Activated CD8-positive, alpha-beta memory T cell treated with anti-CD3 and anti-CD28 coated beads for 1 hour (primary cell): ENCODE measurements around the gene C1orf56.
A peak's percentile ranks its signal among the peaks of the same experiment; 100 is the strongest.

Experiments
- DNase-seq, 2 donors: peaks; one replicate each; pipeline ENCODE4 v3.0.0-alpha.2; 2020; ENCODE audit warnings: low read depth in 1 of 2; ENCODE audit errors: extremely low read depth in 1 of 2

C1orf56 gene

DNA sequence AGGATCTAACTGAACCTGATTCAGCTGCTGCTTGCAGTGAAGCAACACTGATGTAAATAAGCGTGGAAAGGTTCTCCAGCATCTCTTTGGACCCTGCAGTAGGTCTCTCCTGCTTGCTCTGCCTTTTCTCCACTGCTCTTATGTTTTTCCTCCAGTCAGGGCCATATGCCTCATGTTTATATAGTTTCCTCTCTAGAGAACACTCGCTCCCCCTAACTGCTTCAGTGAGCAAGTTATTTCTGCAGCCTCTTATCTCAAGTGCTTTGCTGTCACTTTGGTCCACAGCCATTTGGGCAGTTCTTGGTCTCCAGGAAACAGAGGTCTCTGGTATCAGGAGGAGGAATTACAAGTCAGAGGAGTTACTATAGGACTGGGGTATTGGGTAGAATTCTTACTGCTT, 34.0 kb upstream of the C1orf56 start:
- no peak for DNase-seq

DNA sequence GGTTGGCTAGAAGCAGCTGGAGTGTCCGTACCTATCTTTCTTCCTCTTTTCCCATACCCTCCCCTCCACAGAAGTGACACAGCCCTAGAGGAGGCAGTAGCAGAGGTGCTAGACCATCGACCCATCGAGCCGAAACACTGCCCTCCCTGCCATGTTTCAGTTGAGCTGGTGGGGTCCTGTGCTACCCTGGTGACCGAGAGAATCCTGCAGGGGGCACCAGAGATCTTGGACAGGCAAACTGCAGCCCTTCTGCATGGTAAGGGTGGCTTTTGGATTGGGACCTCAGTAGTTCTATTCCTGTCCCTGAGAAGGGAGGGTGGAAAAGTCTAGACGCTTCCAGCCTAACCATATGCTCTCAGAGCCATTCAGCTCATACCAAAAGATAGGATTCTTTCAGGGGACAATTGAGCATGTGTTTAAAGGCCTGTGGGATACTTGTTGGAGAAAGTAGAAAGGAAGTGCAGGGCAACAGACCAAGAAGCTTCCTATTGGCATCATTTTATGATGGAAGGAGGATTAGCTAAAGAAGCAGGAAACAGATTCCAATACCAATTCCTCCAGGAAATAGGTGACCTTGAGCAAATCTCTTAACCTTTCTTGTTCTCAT, 22.9 kb upstream of the C1orf56 start:
- peak; percentile 80 for DNase-seq

DNA sequence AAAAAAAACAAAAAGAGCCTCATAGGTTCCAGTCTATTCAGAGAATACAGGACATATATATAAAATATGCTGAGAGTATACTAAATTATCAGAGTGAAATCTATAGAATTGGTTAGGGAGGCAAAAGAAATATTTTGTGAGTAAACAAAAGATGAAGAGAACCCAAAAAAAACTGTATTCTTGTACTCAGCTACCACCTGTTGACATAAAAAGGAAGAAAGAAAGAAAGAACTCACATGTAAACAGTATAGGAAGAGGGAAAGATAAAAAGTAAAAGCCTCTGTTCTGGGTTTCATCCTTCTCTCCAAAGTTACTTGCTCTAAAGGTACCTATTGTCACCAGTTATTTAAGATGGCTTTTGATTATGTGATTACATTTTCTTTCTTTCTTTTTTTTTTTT, 21.1 kb upstream of the C1orf56 start:
- DNase-seq: no peak

DNA sequence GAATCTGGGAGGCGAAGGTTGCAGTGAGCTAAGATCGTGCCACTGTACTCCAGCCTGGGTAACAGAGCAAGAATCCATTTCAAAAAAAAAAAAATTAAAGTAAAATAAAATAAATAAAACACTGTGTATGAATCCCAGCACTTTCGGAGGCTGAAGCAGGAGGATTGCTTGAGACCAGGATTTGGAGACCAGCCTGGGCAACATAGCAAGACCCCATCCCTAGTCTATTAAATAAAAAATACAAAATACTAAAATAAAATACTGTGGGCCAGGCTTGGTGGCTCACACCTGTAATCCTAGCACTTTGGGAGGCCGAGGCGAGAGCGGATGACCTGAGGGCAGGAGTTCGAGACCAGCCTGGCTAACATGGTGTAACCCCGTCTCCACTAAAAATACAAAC, 15.4 kb upstream of the C1orf56 start:
- no peak for DNase-seq

DNA sequence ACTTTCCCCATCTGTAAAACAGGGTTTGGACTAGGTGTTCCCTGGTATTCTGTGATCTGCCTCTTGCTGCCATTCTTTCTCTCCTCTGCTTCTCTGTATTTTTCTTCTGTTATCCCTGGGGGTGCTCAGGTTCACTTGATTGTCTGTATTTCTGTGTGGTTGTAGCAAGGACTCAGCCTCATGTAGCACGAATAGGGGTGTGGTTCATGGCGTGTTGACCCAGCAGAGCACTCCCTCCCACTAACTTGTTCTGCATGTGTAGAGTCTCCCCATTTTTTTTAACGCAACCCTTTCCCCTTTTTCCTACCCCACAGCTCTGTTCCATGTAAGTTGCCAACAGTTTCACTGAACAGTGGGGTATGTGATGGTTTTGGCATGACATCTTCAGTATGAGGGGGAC, 12.4 kb upstream of the C1orf56 start:
- no peak for DNase-seq

DNA sequence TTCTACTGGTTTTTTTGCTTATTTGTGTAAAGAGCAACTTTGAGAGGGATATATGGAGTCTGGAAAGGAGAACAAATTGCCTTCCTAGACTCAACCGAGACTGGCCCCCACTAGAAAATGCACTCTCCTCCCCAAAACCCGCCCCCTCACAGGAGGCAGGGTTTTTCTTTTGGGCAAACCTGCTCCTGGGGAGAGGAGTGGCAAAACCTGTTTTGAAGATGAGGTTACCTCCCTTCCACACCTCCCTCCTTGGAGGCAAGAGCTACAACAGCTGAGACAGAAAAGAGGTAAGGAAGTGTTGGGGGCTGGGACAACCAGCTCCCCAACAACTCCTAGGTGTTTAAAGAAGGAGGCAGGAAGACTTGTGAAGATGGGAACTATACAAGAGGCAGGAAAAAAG, 11.2 kb upstream of the C1orf56 start, which contains the start of gene BNIPL:
BNIPL (plus strand) TSS at position 231 of the 400 bp plus-strand sequence; CDS start at position 371, 140 bp downstream.
- DNase-seq: no peak

DNA sequence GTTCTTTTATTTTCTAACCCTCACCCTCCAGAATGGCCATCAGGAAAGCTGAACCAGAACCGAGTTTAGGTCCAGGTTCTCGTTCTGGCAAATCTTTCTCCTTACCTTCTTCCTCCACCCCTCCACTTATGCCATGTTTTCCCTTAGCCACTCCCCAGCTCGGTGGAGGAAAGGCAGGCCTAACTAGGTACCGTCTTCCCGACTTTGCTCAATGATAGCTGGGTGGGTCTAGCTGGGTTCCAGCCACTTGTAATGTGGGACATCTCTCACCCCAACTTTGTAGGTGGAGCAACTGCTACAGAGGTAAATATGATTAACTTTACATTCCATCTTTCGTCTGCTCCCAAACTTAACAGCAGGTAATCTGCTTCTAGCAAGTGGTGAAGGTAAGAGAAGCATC, 10.5 kb upstream of the C1orf56 start:
- no peak for DNase-seq

DNA sequence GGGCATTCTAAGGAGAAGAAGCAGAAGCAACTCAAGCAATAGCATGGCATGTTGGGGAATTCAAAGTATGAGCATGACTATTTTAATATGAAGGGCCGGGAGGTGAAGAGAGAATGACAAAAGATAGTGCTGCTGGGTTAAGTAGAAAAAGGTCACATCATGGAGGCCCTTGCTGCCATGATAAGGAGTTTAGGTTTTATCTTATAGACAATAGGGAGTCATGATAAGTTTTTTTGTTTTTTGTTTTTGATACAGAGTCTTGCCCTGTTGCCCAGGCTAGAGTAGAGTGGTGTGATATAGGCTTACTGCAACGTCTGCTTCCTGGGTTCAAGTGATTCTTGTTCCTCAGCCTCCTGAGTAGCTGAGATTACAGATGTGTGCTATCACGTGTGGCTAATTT, 8.0 kb upstream of the C1orf56 start:
- no peak for DNase-seq

DNA sequence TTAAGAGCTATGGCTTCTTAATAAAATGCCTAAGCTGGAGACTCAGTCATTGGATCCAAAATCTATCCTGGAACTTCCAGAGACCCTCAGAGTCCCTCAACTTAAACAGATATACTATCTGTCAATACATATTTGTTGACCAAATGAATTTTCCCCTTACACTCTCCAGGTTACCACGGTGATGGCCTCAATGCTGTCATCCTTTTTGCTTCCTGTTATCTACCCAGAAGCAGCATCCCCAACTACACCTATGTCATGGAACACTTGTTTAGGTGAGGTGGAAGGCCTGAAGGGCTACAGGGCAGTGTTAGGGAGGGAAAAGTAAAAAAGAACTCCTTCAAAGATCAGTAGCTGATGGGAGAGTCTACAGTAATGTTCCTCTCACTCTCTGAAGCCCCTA, 4.4 kb upstream of the C1orf56 start:
- DNase-seq: no peak

DNA sequence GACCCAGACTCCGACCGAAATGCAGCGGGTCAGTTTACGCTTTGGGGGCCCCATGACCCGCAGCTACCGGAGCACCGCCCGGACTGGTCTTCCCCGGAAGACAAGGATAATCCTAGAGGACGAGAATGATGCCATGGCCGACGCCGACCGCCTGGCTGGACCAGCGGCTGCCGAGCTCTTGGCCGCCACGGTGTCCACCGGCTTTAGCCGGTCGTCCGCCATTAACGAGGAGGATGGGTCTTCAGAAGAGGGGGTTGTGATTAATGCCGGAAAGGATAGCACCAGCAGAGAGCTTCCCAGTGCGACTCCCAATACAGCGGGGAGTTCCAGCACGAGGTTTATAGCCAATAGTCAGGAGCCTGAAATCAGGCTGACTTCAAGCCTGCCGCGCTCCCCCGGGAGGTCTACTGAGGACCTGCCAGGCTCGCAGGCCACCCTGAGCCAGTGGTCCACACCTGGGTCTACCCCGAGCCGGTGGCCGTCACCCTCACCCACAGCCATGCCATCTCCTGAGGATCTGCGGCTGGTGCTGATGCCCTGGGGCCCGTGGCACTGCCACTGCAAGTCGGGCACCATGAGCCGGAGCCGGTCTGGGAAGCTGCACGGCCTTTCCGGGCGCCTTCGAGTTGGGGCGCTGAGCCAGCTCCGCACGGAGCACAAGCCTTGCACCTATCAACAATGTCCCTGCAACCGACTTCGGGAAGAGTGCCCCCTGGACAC, 534 bp downstream of the C1orf56 start:
- DNase-seq: peak in 1 of 2 donors; percentile 30

DNA sequence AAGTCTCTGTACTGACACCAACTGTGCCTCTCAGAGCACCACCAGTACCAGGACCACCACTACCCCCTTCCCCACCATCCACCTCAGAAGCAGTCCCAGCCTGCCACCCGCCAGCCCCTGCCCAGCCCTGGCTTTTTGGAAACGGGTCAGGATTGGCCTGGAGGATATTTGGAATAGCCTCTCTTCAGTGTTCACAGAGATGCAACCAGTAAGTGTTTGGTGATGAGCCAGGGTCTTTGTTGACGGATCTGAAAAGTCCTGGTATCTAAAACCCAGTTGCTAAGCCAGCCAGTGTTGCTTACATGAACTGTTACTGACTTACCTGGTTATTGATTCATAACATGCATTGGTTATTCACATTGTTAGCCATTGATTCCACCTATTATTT, 1.1 kb downstream of the C1orf56 start:
- DNase-seq: no peak

DNA sequence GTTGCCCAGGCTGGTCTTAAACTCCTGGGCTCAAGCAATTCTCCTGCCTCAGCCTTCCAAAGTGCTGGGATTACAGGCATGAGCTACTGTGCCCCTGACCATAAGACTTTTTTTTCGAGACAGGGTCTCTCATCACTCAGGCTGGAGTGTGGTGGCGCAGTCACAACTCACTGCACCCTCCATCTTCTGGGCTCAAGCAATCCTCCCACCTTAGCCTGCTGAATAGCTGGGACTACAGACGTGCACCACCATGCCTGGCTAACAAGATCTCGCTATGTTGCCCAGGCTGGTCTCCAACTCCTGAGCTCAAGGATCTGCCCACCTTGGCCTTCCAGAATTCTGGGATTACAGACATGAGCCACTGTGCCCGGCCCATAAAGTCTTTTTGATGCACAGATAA, 1.9 kb downstream of the C1orf56 start:
- no peak for DNase-seq

DNA sequence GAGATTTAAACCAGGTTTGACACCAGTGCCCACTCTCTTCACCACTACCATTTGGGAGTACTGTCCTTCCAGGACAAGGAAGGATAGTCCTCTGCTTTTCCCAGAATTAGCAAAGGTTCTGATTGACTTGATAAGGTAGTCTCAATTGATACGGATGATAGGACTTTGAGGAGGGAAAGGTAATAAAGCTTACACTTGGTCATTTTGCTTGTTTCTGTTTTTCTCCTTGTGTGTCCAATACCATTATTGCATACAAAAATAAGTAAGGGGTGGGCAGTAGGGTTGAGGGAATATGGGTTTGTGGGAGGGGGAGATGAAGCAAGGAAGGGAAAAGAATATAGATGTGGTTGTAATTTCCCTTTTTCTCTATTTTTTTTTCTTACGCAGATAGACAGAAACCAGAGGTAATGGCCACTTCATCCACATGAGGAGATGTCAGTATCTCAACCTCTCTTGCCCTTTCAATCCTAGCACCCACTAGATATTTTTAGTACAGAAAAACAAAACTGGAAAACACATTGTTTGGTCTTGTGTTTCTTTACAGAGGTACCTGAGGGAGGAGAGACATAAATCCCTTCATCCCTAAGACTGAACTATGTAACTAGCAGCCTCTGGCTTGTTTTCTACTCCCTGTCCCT, 2.6 kb downstream of the C1orf56 start:
- no peak for DNase-seq

DNA sequence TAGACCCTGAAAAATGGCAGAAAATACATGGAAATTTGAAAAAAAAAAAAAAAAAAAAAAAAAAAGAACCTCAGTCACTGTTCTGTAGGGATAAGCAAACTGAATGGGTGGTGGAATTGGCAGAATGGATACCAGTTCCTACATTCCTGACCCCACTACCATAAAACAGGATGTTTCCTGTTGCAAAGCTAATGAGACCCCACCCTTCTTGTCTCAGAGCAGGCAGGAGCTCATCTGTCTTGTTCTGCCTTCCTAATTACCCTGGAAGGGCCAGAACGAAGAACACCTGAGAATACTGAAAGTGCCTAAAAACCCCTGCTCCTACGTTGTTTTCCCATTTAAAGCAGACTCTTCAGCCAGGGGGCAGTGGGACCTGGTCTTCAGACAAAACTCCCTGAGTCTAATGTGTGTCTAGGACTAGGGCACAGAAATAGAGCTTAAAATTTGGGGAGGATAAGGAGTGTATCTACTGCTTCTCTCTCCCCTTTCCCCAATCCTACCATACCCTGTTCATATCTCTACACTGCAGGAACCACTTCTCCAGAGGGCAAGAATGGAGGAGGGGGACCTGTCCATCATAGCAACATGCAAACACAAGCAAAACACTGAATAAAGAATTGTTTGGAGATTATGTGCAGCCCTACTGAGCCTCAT, 3.9 kb downstream of the C1orf56 start:
- no peak for DNase-seq

DNA sequence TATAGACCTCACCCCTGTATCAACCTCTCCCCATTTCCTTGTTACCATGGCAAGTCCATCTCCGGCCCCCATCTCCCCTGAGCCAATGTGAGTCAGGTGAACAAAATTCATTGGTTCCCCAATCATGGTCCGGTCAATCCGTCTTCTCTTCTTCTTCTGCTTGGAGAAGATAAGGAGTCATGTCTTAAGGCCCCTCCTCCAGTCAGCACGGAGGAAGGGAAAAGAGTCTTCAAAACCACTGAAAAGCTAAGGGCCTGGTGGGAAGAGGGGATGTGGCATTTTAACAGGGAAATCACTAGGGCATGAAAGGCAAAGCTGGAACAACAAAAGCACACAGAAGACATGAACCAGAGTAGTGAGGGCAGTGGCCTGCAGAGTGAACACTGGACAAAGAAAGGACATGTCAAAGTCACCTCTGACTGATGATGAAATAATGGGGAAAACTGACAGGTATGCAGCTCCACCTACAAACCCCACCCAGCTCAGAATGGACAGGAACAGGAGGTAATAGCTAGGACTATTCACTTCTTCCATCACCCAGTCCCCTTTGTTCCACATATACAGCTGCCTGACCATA, 7.5 kb downstream of the C1orf56 start:
- no peak for DNase-seq

DNA sequence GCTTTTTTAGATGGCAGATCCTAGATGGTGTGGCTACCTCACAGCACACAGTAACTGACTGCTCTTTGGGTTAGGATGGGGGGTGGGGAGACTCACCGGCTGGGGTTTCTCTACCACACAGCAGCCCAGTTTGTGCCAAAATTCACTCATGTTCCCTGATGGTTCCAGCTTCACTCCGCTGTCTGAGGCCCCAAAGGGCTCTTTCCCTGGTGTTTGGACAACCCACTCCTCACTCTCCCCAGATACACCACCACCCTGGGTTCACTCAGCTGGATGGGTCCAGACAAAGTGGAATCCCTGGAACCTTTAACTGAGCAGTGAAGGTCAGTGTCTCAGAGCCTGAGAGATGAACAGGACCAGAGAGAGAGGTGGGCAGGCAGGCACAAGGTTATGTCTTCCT, 8.0 kb downstream of the C1orf56 start:
- DNase-seq: no peak

DNA sequence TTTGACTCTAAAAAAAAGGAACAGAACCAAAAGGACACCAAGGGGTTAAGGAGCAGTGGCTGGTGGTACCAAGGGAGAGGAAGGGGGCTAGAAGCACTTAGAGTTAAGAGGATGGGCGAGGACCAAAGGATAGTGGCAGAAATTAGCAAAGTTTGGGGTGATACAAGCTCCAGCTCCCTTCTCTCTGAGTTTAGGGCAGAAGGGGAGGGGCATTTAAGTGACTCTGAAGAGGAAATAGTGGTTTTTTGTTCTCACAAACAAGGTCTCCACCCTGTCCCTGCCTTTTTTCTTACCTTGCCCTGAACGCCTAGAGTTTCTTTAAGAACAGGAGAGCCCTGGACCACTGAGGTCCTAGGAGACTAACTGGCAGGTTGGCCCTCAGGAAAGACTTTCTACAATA, 8.6 kb downstream of the C1orf56 start:
- DNase-seq: no peak

DNA sequence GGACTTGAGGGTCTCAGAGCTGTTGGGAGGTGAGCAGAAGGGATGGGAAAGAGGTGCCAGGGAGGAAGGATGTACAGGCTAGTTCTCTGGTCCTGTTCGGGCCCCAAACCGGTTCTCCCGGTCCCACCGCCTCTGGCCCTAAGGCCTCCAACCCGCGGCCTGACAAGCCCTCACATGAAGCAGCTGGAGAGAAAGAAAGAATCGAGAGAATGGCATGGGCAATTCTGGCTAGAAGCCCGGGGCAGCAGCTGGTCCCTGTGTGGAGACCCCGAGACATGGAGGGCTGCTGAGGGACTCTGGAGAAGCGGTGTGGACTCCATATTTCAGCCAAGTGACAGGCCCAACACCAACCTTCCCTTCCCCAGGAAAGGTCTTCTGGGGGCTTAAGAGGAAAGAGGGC, 11.1 kb downstream of the C1orf56 start:
- no peak for DNase-seq

DNA sequence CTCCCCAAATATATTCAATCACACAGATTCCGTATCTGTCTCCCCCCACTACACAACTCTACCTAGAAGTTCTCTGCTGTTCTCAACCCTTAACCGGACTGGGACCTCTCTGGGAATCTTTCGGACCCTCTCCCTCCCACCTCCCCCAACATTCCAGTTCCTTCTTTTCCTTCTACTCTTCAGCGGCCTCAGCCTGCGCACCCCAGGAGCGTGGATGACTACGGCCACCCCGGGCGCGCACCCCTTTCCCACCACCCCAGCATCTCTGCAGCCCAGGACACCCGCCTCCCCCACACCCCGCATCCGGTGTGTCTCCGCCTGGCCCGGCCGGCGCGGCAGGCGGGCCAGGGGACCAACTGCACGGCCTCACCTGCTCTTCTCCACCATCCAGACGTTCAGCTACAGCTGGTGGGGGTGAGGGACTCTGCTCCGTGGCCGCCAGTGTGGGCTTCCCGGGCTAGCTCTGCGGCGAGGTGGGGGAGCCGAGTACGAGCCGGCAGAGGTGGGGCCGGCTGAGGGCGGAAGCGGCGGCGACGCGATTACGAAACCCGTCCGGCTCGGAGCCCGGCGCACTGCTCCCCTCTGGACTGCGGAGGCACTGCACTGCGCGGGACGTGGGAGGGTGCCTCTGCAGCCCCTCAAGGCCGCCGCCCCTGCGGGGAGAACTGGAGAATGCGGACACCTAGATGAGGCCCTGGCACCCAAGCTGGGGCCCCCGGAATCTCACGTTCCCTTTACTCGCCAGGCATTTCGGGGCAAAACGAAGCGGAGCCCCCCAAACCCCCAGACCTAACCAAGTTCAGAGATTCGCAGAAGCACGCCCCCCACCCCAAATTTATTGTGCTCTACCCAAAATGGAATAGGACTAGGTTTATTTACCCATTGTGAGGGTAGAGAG, 11.8 kb downstream of the C1orf56 start, which contains the start of gene CDC42SE1:
CDC42SE1 (minus strand) TSS at position 514 of the 898 bp plus-strand sequence. CDS start 3,892 bp downstream, outside the sequence.
- peak; percentile 53 to 72 for DNase-seq

DNA sequence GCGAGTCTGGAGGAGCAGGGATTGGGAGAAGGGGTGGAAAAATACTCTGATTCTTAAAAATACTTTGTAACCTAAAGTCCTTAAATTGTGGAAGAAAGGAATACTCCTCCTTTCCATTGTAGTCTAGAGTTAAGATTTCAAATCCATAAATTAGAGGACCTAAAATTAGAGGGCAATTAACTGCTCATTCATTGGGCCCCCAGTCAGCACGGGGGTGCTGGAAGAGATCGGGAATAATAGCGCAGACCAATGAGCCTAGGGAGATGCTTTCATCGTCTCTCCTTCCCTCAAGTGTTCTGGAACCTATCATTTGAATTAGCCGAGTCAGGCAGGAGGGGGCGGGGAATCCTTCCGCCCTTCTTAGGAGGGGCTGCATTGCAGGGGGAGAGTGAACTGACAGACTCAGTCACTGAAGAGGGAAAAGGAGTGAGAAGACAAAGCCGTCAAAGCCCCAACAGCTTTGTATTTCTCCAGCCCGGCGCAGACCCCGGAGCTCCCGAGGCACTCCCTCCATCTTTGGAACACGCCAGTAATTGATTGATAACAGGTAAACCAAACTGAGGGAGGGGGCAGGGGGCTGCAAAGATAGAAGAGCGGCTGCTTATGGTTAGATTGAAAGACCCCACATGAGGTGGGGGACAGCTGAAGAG, 12.6 kb downstream of the C1orf56 start, which contains the start of gene MLLT11:
MLLT11 (plus strand) TSS at position 391 of the 650 bp plus-strand sequence. CDS start 6,828 bp downstream, outside the sequence.
- no peak for DNase-seq
